GM12873 (cell line): Measurements from ENCODE around the gene ACOXL.

ENCODE experiments used
- TF ChIP-seq, protein P1 (sequence below): IDR thresholded peaks from 2 replicates; pipeline ENCODE4 v1.5.1; 2012; ENCODE audit warnings: low read depth, mild to moderate bottlenecking, moderate library complexity, low read length, control low read depth; ENCODE audit not compliant: insufficient read depth; ENCODE audit errors: missing control alignments

The ACOXL gene

GRCh38 chr2:111057721-111058120 is 325.3 kb downstream of the ACOXL start:
- TF ChIP-seq, protein P1, sequence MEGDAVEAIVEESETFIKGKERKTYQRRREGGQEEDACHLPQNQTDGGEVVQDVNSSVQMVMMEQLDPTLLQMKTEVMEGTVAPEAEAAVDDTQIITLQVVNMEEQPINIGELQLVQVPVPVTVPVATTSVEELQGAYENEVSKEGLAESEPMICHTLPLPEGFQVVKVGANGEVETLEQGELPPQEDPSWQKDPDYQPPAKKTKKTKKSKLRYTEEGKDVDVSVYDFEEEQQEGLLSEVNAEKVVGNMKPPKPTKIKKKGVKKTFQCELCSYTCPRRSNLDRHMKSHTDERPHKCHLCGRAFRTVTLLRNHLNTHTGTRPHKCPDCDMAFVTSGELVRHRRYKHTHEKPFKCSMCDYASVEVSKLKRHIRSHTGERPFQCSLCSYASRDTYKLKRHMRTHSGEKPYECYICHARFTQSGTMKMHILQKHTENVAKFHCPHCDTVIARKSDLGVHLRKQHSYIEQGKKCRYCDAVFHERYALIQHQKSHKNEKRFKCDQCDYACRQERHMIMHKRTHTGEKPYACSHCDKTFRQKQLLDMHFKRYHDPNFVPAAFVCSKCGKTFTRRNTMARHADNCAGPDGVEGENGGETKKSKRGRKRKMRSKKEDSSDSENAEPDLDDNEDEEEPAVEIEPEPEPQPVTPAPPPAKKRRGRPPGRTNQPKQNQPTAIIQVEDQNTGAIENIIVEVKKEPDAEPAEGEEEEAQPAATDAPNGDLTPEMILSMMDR = no peak

DNA sequence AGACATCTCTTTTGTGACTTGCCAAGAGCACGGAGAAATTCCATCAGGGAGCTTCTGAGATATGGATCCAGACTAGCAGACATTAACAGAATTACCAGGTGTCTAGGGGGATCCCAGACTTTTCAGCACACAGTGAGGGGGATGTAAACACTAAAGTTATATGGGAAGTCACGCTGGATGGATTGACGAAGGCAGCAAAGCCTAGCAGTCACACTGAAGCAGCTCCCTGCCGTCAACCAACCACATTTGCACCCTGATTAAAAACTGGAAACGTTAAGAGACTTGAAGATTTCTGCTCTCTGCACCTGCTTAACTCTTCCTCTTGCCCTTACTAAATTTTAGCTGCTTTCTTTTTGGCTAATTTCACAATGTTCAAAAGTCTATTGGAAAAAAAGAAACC is 325.9 kb downstream of the ACOXL start:
- TF ChIP-seq, protein P1 = no peak

GRCh38 chr2:111061191-111061590 is 328.8 kb downstream of the ACOXL start:
- TF ChIP-seq, protein P1 = no peak

- TF ChIP-seq, protein P1 = no peak
These were observed 330.0 kb downstream of the ACOXL start for GRCh38 chr2:111062417-111062816.

DNA sequence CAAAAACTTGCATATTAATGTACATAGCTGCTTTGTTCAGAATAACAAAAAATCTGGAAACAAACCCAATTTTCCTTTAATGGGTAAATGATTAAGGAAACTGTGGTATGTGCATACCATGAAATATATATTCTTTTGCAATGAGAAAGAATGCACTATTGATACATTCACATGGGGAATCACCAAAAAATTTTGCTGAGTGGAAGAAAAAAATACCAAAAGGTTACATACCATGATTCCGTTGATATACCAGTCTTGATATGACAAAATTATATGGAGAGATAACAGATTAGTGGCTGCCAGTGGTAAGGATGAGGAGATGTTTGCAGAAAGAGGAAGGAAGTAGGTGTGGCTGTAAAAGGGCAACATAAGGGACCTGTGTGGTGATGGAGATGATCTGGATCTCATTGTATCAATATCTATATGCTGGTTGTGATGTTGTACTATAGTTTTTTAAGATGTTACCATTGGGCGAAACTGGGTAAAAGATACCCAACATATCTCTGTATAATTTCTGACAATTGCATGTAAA is 333.8 kb downstream of the ACOXL start:
- TF ChIP-seq, protein P1 = no peak

- TF ChIP-seq, protein P1 = no peak
These were observed 336.2 kb downstream of the ACOXL start for GRCh38 chr2:111068435-111069058.

- TF ChIP-seq, protein P1 = peak; percentile 46
These were observed 337.3 kb downstream of the ACOXL start for GRCh38 chr2:111069722-111070121.
